HepG2 (cell line): ENCODE measurements around the gene KCTD1. TPM values are rescaled to one million over a fixed set of nuclear protein-coding genes. Genes with fewer than 3 reads are reported as not detected.

ENCODE experiments used
- DNMT1 ChIP-seq: sonication (generic); formaldehyde crosslinking; IDR thresholded peaks from 2 replicates; pipeline ENCODE4 v1.5.1; 2020; ENCODE audit warnings: mild to moderate bottlenecking, missing genetic modification reagents
- KAT8 ChIP-seq: IDR thresholded peaks from 2 replicates; pipeline ENCODE4 v1.6.1; 2016; ENCODE audit warnings: missing genetic modification reagents, missing compliant biosample characterization
- ZNF17 ChIP-seq: sonication (generic); formaldehyde crosslinking; IDR thresholded peaks from 2 replicates; pipeline ENCODE4 v1.5.0; 2020; ENCODE audit warnings: mild to moderate bottlenecking, missing genetic modification reagents
- ZNF333 ChIP-seq: sonication (generic); formaldehyde crosslinking; IDR thresholded peaks from 2 replicates; pipeline ENCODE4 v1.4.0; 2020; ENCODE audit warnings: mild to moderate bottlenecking, missing genetic modification reagents, borderline replicate concordance
- polyA plus RNA-seq, 8 experiments: library from polyadenylated mRNA; depleted of rRNA in 3 of 8; stranded (reverse) in 7 of 8; unstranded in 1 of 8; fragments of >200 nt; fragmentation: Illumina TruSeq in 4 of 8; extraction: Trizol in 4 of 8; gene quantifications; 2 replicates each; pipeline versions ENCODE4 v1.2.1 to v1.2.3, GENCODE V29; 2011 to 2016; ENCODE audit warnings: low read depth in 4 of 8, missing spikeins in 1 of 8, mixed read lengths in 1 of 8; ENCODE audit not compliant: insufficient read depth in 1 of 8
- total RNA-seq, 5 experiments: library from RNA; depleted of rRNA; stranded (reverse); fragments of >200 nt; fragmentation: Illumina TruSeq; extraction: Trizol; gene quantifications; 2 replicates each; pipeline ENCODE4 v1.2.3, GENCODE V29; 2016; ENCODE audit warnings: low read depth in 1 of 5
- TF ChIP-seq, protein P1 (sequence below), 2 experiments: sonication (generic) in 1 of 2; formaldehyde crosslinking in 1 of 2; IDR thresholded peaks; 2 replicates each; pipeline versions ENCODE4 v1.6.1 to v1.9.0; 2014 to 2022; ENCODE audit warnings: antibody characterized with exemption in 1 of 2, borderline replicate concordance in 1 of 2, inconsistent platforms in 1 of 2, low read depth in 1 of 2, missing genetic modification reagents in 1 of 2

KCTD1 gene
- total and polyA plus RNA-seq, 2 of the 13 experiments (the other 11 are each of a cell fraction or from before 2014, with no cell fraction given) = 2.7 to 6.8 TPM

DNA sequence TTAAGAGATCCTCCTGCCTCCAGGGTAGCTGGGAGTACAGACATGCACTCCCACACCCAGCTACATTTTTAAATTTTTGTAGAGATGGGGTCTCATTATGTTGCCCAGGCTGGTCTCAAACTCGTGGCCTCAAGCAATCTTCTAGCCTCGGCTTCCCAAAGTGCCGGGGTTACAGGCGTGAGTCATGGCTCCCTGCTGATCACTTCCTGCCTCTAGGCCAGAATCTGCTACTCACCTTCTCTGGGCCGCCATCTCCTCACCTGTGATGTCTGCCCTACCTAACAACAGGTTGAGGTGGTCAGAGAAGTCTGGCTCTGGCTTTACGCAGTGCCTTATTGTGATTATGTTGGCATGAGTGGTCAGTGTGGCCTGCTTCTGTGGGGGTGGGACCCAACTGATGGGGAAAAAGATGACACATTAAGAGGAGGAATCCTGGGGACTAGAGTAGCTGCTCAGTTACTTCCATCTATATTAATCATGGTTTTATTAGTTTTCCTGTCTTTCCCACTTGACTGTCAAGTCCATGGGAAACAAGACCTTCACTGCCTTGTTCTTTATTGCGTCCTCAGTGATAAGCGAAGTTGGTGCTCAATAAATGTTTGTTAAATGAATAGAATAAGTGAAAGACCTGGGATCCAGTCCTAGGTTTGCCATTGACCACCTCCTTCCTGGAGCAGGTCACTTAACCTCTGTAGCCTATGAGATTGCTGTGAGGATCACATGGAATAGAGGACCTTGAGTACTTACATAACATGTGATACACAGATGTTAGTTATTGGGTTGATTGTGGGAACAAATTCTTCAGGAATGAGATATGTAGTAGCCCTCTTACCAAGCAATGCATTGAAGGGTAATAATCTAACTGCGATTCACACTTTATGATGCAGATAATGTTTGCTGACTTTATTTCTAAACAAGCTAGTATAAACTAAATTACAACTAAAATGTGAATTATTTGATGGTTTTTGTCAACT is 15.7 kb downstream of the KCTD1 start (continued):
- TF ChIP-seq, protein P1, sequence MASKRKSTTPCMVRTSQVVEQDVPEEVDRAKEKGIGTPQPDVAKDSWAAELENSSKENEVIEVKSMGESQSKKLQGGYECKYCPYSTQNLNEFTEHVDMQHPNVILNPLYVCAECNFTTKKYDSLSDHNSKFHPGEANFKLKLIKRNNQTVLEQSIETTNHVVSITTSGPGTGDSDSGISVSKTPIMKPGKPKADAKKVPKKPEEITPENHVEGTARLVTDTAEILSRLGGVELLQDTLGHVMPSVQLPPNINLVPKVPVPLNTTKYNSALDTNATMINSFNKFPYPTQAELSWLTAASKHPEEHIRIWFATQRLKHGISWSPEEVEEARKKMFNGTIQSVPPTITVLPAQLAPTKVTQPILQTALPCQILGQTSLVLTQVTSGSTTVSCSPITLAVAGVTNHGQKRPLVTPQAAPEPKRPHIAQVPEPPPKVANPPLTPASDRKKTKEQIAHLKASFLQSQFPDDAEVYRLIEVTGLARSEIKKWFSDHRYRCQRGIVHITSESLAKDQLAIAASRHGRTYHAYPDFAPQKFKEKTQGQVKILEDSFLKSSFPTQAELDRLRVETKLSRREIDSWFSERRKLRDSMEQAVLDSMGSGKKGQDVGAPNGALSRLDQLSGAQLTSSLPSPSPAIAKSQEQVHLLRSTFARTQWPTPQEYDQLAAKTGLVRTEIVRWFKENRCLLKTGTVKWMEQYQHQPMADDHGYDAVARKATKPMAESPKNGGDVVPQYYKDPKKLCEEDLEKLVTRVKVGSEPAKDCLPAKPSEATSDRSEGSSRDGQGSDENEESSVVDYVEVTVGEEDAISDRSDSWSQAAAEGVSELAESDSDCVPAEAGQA (IDR thresholded peaks at IDR 0.05; ENCODE audit: low read depth) = no peak
- TF ChIP-seq, protein P1 (CRISPR knock-in tag; IDR thresholded peaks at IDR 0.05; ENCODE audit: borderline replicate concordance) = no peak
- TF ChIP-seq ZNF17 (CRISPR knock-in tag) (no peak), ZNF333 (CRISPR knock-in tag) (no peak), DNMT1 (no peak), KAT8 (CRISPR knock-in tag) (no peak)
- TF ChIP-seq, all 625 proteins: peak for 0
